Fibroblast of villous mesenchyme (primary cell): ENCODE data around the gene SLX4IP. TPM values are rescaled to one million over a fixed set of nuclear protein-coding genes. Genes with fewer than 3 reads are reported as not detected.

Experiments
- DNase-seq: peaks from one replicate; pipeline ENCODE4 v3.0.0-alpha.2; 2010; ENCODE audit warnings: low read depth
- H3K4me3 ChIP-seq: 2 replicates; pipeline ENCODE4 v1.5.1; 2011; ENCODE audit warnings: low read depth, mild to moderate bottlenecking, low read length
- CTCF ChIP-seq: IDR thresholded peaks from 2 replicates; pipeline ENCODE4 v1.5.1; 2012; ENCODE audit warnings: low read depth, mild to moderate bottlenecking, low read length; ENCODE audit not compliant: insufficient read depth
- total RNA-seq: library from RNA; depleted of rRNA; stranded (reverse); fragments of >200 nt; gene quantifications from 2 replicates; pipeline ENCODE4 v1.2.3, GENCODE V29; 2012

Gene SLX4IP
- total RNA-seq, 1 donor: 5.6 TPM

GRCh38 chr20:10667560-10668167 lies 232.6 kb downstream of the SLX4IP start:
- H3K4me3 ChIP-seq: no peak overlapping the region
- DNase-seq: no peak
- TF ChIP-seq CTCF: no peak

GRCh38 chr20:10668677-10669368 lies 233.7 kb downstream of the SLX4IP start:
- no peak for DNase-seq
- no peak for TF ChIP-seq CTCF
- H3K4me3 ChIP-seq: no peak overlapping the region

- H3K4me3 ChIP-seq: no peak overlapping the region
- no peak for DNase-seq
- TF ChIP-seq CTCF: no peak
Measured at GRCh38 chr20:10669843-10670446, 234.8 kb downstream of the SLX4IP start.

GRCh38 chr20:10670501-10671220 lies 235.6 kb downstream of the SLX4IP start:
- H3K4me3 ChIP-seq: peak overlapping the region; percentile 84
- DNase-seq: peak; percentile 32
- TF ChIP-seq CTCF: no peak

GRCh38 chr20:10671221-10671918 lies 236.3 kb downstream of the SLX4IP start:
- TF ChIP-seq CTCF: peak; percentile 71
- H3K4me3 ChIP-seq: peak overlapping the region; percentile 84
- DNase-seq: peak; percentile 94

- H3K4me3 ChIP-seq: peak overlapping the region; percentile 84
- peak; percentile 65 for DNase-seq
- TF ChIP-seq CTCF: no peak
Measured at GRCh38 chr20:10671919-10672623, 237.0 kb downstream of the SLX4IP start.
